Spinal cord (tissue), 10 donors: ENCODE data around the gene RGS7. TPM values are rescaled to one million over a fixed set of nuclear protein-coding genes. Genes with fewer than 3 reads are reported as not detected.

Experiments
- DNase-seq, 6 donors: peaks; one replicate each; pipeline versions ENCODE4 v3.0.0 to v3.0.0-alpha.2; 2013 to 2015; ENCODE audit warnings: low spot score in 6 of 6, low read depth in 4 of 6
- H3K27ac ChIP-seq: one replicate; pipeline ENCODE4 v1.5.1; 2013; ENCODE audit warnings: low read depth, low read length, control low read depth
- H3K27me3 ChIP-seq: one replicate; pipeline ENCODE4 v1.6.1; 2013; ENCODE audit warnings: low read length; ENCODE audit not compliant: control insufficient read depth, insufficient read depth
- H3K36me3 ChIP-seq: one replicate; pipeline ENCODE4 v1.6.1; 2013; ENCODE audit warnings: low read length; ENCODE audit not compliant: control insufficient read depth, insufficient read depth
- H3K4me1 ChIP-seq: one replicate; pipeline ENCODE4 v1.6.1; 2013; ENCODE audit warnings: low read length; ENCODE audit not compliant: control insufficient read depth, insufficient read depth
- H3K4me3 ChIP-seq: one replicate; pipeline ENCODE4 v1.5.1; 2013; ENCODE audit warnings: low read depth, low read length, control low read depth
- H3K9me3 ChIP-seq: one replicate; pipeline ENCODE4 v1.6.1; 2013; ENCODE audit warnings: low read length; ENCODE audit not compliant: control insufficient read depth, insufficient read depth
- WGBS: methylation state at CpG from one replicate; pipeline ENCODE4 v1.1.5; 2013; ENCODE audit warnings: missing lambda C conversion rate; ENCODE audit not compliant: insufficient coverage; 5-methylcytosine and 5-hydroxymethylcytosine counted together
- polyA plus RNA-seq, 2 donors: library from polyadenylated mRNA; unstranded; fragments of 120-200 nt; gene quantifications; one replicate each; pipeline ENCODE4 v1.2.1, GENCODE V29; 2013; ENCODE audit not compliant: insufficient read length in 2 of 2
- total RNA-seq, 2 donors: library from RNA; depleted of rRNA in 1 of 2; stranded (reverse); fragments of 120-200 nt in 1 of 2; fragments of >200 nt in 1 of 2; gene quantifications; one replicate each; pipeline versions ENCODE4 v1.2.3 to v1.2.4, GENCODE V29; 2013 to 2014
- donor health status: healthy.

Gene RGS7
- total and polyA plus RNA-seq, 4 donors = 9.5 to 44.1 (median 31.3) TPM

DNA sequence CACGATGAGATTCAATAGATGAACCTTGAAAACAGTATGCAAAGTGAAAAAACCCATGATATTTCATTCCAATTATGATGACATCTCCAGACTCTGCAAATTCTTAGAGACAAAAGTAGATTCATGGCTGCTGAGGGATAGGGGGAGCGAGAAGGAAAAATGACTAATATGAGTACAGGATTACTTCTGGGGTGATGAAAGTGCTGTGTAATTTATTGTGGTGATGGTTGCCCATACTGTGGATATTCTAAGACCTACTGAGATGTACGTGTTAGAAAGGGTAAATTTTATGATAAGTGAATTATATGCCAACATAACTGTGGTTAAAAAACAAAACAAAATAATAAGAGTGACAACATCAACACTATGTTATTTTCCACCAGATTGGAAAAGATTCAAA is 18.9 kb upstream of the RGS7 start:
- no peaks in the 10 kb centered on the region for H3K4me1 ChIP-seq
- H3K4me3 ChIP-seq = no peak overlapping the region
- 100% methylated on average over 1 of the region's 3 CpGs for WGBS
- no peak for DNase-seq
- H3K27ac ChIP-seq = no peak overlapping the region
- no peaks in the 10 kb centered on the region for H3K36me3 ChIP-seq
- H3K9me3 ChIP-seq = peaks cover 2% of the 10 kb centered on the region
- no peaks in the 10 kb centered on the region for H3K27me3 ChIP-seq

DNA sequence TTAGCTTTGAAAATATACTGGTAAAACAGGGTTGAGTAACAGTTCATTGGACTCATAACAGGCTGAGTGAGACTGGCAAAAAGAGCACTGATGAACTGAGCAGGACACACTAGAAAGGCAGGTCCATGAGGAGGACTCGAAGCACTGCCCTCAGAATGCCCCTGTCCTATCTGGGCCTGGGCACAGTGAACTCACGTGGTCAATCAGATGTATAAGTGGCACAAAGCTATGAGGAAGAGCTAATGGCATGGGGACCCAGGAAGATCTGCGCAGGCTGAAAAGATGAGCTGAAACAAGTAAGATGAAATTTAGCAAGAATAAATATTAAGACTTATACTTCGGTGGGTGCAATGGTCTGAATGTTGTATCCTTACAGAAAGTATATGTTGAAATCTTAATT is 9.2 kb upstream of the RGS7 start:
- no peak overlapping the region for H3K4me3 ChIP-seq
- H3K4me1 ChIP-seq = no peaks in the 10 kb centered on the region
- no peaks in the 10 kb centered on the region for H3K9me3 ChIP-seq
- WGBS = 94% methylated on average over 3 of the region's 4 CpGs
- H3K36me3 ChIP-seq = no peaks in the 10 kb centered on the region
- H3K27me3 ChIP-seq = no peaks in the 10 kb centered on the region
- no peak overlapping the region for H3K27ac ChIP-seq
- DNase-seq = no peak

DNA sequence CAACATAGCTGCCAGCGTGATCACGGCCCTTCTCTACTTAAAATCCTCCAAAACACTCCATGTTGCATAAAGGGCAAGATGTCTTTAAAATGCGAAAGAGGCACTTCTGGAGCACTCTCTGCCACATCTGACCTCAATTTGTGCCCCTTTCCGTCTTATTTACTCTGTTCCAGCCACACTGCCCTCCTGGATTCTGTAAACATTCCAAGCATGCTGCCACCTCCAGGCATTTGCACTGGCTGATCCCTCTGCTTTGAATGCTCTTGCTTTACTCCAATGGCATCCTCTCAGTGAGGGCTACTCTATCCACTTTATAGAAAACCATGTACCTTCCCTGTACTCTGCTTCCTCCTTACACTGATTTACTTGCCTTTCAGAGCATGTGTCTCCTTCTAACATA is 5.3 kb upstream of the RGS7 start:
- no peak for DNase-seq
- H3K9me3 ChIP-seq = no peaks in the 10 kb centered on the region
- H3K27me3 ChIP-seq = no peaks in the 10 kb centered on the region
- WGBS = 94% methylated on average over 4 of the region's 4 CpGs
- H3K4me1 ChIP-seq = no peaks in the 10 kb centered on the region
- H3K27ac ChIP-seq = no peak overlapping the region
- no peak overlapping the region for H3K4me3 ChIP-seq
- H3K36me3 ChIP-seq = no peaks in the 10 kb centered on the region

DNA sequence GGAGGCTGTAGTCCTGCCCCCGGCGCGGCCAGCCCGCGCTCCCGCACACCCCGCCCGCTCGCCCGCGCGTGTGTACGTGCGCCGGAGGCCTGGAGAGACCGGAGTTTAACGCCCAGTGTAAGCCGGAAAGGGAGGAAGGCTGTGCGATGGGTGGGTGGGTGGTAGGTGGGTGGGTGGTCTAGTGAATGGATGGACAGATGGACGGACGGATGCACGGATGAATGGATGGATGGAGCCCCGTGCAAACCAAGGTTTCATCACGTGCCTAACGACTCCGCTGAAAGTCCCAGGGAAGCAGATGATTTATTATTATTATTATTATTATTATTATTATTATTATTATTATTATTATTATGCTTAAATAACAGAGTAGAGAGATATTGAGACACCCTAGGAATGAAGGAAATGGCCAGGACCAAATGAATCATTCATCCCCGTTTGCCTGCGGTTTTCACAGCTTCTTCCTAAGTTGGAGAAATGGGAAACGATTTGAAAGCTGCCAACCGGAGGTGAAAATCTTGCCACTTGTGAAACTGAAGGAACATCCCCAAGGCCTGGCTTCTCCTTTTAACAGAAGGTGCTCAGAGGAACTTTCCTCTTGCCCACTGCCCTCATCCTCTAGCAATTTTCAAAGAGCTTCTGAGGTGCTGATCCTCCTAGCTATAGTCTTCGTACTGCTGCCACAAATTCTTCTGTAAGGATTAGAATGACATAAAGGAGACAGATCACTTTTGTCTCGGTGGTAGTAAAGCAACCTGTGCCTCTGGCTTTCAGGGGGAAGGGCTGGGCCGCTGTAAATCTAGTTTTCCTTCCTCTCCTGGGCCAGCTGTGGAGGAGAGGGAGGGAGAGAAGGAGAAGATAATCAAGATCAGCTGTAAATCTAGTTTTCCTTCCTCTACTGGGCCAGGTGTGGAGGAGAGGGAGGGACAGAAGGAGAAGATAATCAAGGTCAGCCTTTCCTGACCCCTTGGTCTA is 648 bp upstream of the RGS7 start:
- H3K9me3 ChIP-seq = no peaks in the 10 kb centered on the region
- H3K27ac ChIP-seq = no peak overlapping the region
- H3K27me3 ChIP-seq = peaks cover 2% of the 10 kb centered on the region
- no peaks in the 10 kb centered on the region for H3K36me3 ChIP-seq
- 2% methylated on average over 25 of the region's 33 CpGs for WGBS
- DNase-seq = peak in 3 of 6 donors; percentile 12 to 73 (median 30)
- peak overlapping the region; percentile 37 for H3K4me3 ChIP-seq
- H3K4me1 ChIP-seq = no peaks in the 10 kb centered on the region

DNA sequence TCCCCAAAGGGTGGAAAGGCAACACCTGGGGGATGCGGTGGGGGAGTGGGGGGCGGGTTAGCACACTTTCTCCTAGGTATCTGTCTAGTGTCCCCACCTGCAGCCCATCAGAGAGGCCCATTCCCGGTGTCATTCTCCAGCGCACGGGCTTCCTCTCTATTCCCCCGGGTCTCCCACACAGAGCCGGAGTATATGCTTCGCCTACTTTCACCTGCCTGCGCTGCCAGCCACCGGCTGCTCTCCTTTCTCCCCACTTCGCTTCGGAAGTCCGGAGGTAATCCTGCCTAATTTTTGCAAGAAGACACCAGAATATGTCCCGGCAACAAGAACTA is 852 bp downstream of the RGS7 start:
- Histone ChIP-seq H3K4me1 (no peaks in the 10 kb centered on the region), H3K36me3 (no peaks in the 10 kb centered on the region), H3K27ac (peak overlapping the region; percentile 22), H3K9me3 (no peaks in the 10 kb centered on the region), H3K27me3 (peaks cover 2% of the 10 kb centered on the region), H3K4me3 (peak overlapping the region; percentile 51)
- WGBS = 0% methylated on average over 12 of the region's 14 CpGs
- peak in 1 of 6 donors; percentile 75 for DNase-seq

DNA sequence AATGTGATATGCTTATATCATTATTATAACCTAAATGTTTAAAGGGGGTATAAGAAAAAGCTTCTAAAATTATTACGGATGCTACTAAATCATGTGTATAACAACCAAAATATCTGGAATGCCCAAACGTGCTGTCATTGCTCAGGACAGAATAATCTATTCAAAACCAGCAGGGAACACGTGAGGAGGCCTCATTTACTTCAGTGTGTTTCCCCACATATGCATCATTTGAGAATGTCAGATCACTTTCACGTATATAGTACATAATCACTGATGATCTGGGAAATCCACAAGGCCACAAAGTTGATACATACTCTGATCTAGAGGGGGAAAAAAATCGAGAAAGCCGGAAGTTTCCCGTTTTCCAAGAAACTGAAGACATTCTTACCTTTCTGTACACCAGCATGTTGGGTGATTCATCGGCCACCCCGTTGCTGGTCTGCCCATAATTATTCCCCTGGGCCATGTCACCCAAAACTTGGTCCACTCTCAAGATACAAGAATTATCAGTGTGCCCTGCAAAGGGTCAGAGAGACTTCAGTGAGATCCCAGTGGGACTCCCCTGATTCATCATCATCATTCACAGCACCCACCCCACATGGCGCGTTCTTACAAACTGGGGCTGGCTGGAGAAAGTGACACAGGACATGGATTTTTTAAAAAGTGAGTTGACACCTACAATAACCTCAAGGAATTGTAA is 1.5 kb downstream of the RGS7 start:
- whole genome bisulfite sequencing = 66% methylated on average over 7 of the region's 11 CpGs
- Histone ChIP-seq H3K9me3 (no peaks in the 10 kb centered on the region), H3K4me3 (peak overlapping the region; percentile 6), H3K36me3 (no peaks in the 10 kb centered on the region), H3K27ac (no peak overlapping the region), H3K4me1 (no peaks in the 10 kb centered on the region), H3K27me3 (peaks cover 2% of the 10 kb centered on the region)
- no peak for DNase-seq

DNA sequence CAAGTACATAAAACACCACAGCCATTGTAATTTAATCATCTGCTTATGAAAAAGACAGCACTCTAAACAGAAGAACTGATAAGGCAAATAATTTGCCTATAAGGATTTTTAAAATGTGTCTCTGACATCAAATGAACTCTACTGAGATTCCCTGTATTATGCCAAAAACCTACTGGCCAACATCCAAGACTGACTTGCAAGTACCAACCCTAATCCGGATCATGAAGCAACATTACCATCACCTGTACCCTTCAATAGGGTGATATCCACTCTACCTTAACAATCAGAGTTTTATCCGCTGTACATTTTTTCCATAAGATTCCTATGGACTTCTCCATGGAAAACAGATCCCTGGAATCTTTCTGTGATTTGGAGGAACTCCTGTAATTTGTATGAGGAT is 4.6 kb downstream of the RGS7 start:
- H3K9me3 ChIP-seq = no peaks in the 10 kb centered on the region

DNA sequence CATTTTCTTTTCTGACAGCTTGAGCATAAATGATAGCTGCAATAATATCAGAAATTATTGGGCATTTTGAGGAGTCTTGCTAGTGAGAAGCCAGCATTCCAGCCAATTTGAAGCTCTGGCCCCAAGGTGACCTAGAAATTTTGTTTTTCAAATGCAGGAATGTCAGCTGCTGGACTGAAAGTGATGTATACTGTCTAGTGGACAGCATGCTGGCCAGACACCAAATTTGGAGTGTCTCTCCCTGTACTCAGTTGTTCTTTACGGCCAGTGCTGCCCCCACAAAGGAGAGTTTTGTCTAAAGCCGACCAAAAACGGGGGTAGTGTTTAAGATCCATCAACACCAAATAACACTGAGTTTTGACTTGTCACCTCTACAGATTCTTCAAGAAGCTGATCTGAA is 5.2 kb downstream of the RGS7 start:
- no peaks in the 10 kb centered on the region for H3K36me3 ChIP-seq
- DNase-seq = peak in 1 of 6 donors; percentile 31
- WGBS = no CpG with 5 or more reads among the region's 3 CpGs

More for the DNA sequence above, 4.6 kb downstream of the RGS7 start:
- no peak overlapping the region for H3K27ac ChIP-seq
- peaks cover 2% of the 10 kb centered on the region for H3K27me3 ChIP-seq
- H3K4me3 ChIP-seq = no peak overlapping the region
- no peak for DNase-seq
- WGBS = 91% methylated on average over 1 of the region's 2 CpGs
- no peaks in the 10 kb centered on the region for H3K4me1 ChIP-seq
- no peaks in the 10 kb centered on the region for H3K36me3 ChIP-seq

DNA sequence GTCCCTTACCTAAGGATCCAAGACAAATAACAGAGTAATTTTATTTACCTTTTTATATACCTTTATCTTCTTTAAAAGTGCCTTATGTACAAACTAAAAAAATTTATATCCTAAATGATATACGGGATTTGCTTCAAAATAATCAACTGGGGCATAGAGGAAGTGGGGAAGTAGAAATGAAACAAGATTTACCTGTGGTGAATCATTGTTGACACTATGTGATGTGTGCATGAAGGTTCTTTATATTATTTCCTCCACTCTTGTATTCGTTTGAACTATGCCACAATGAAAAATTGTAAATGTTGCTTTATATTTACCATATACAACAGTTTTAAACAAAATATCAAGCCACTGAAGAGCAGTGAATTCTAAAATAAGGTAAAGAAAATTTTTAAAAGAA is 13.0 kb downstream of the RGS7 start:
- WGBS = no CpG with 5 or more reads among the region's 2 CpGs
- Histone ChIP-seq H3K9me3 (no peaks in the 10 kb centered on the region), H3K4me3 (no peak overlapping the region), H3K27ac (no peak overlapping the region), H3K36me3 (no peaks in the 10 kb centered on the region), H3K4me1 (no peaks in the 10 kb centered on the region), H3K27me3 (no peaks in the 10 kb centered on the region)
- DNase-seq = no peak

More for the DNA sequence above, 5.2 kb downstream of the RGS7 start:
- Histone ChIP-seq H3K4me1 (no peaks in the 10 kb centered on the region), H3K27ac (no peak overlapping the region), H3K9me3 (no peaks in the 10 kb centered on the region), H3K27me3 (peaks cover 2% of the 10 kb centered on the region), H3K4me3 (no peak overlapping the region)
